ENCODE measurements around the gene SLC35F3.

The SLC35F3 gene

DNA sequence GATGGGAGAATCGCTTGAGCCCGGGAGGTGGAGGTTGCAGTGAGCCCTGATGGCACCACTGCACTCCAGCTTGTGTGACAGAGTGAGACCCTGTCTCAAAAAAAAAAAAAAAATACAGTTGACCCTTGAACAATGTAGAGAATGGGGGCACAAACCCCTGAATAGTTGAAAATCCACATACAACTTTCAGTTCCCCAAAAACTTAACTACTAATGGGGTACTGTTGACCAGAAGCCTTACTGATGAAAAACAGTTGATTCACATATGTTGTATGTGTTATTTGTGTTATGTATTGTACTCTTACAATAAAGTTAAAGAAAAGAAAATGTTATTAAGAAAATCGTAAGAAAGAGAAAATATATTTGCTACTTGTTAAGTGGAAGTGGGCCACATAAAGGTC, 417.6 kb downstream of the SLC35F3 start:
- peaks cover 0 to 27% (median 0%) of the 10 kb centered on the region in 3 experiments for H3K27me3 ChIP-seq (ENCODE audit: control insufficient read depth in 3 of 3, insufficient read depth in 3 of 3, low read depth in 1 of 3, low read length in 3 of 3)

DNA sequence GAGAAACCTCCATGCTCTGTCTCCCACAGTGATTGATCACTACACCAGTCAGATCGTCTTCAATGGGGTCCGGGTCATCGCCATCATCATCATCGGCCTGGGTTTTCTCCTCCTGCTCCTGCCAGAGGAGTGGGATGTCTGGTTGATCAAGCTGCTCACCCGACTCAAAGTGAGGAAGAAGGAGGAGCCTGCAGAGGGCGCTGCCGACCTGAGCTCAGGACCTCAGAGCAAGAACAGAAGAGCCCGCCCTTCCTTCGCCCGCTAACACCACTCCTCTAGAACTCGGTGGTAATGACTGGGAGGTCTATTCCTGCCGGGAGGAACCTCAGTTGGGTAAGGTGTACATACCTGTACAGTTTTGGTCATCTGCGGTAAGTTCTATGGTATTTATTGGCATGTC, 418.5 kb downstream of the SLC35F3 start:
- Histone ChIP-seq H3K79me1 (ENCODE audit: low read depth, low read length) (no peaks in the 10 kb centered on the region), H4K91ac (ENCODE audit: low read depth, low read length, poor library complexity) (no peak overlapping the region), H3K18ac (ENCODE audit: low read length) (no peak overlapping the region), H3K4me1 (ENCODE audit: control insufficient read depth in 2 of 2, insufficient read depth in 1 of 2, low read depth in 1 of 2, low read length in 2 of 2) (peaks cover 0 to 2% of the 10 kb centered on the region in 2 donors), H3K4me2 (ENCODE audit: insufficient read depth, low read length, poor library complexity, severe bottlenecking) (no peak overlapping the region), H3K27ac (replicated peaks; ENCODE audit: low read length) (no peak overlapping the region), H3K36me3 (replicated peaks in 1 of 2; ENCODE audit: control insufficient read depth in 2 of 2, insufficient read depth in 2 of 2, low read length in 2 of 2) (no peaks in the 10 kb centered on the region), H2AFZ (ENCODE audit: low read length) (no peak overlapping the region), H3K4ac (ENCODE audit: low read length) (no peak overlapping the region), H2BK15ac (ENCODE audit: low read length) (no peak overlapping the region), H3K4me3 (ENCODE audit: low read length in 2 of 2) (peak overlapping the region in 1 of 2 donors; percentile 8), H3K14ac (ENCODE audit: low read length) (no peak overlapping the region), H3K23ac (ENCODE audit: low read depth, low read length, poor library complexity) (no peak overlapping the region), H3K9me3 (replicated peaks in 1 of 2; ENCODE audit: control insufficient read depth in 2 of 2, insufficient read depth in 1 of 2, low read depth in 1 of 2, low read length in 2 of 2) (no peaks in the 10 kb centered on the region), H2BK12ac (ENCODE audit: low read length) (no peak overlapping the region), H4K8ac (ENCODE audit: low read depth, low read length) (no peak overlapping the region), H2BK5ac (ENCODE audit: low read length) (no peak overlapping the region), H2AK5ac (ENCODE audit: low read depth, low read length) (no peak overlapping the region), H2BK120ac (ENCODE audit: low read depth, low read length) (no peak overlapping the region), H3K9ac (ENCODE audit: low read depth, low read length, poor library complexity) (no peak overlapping the region), H3K27me3 (ENCODE audit: control insufficient read depth in 3 of 3, insufficient read depth in 3 of 3, low read depth in 1 of 3, low read length in 3 of 3) (peaks cover 0 to 31% (median 0%) of the 10 kb centered on the region in 3 experiments)
- WGBS, 2 donors (ENCODE audit: extremely low coverage in 2 of 2, insufficient read length in 2 of 2, insufficient replicate concordance in 1 of 2), result no CpG with 5 or more reads among the region's 13 CpGs
- DNase-seq (ENCODE audit: low spot score), result peak; percentile 24

More for the DNA sequence above, 417.6 kb downstream of the SLC35F3 start:
- Histone ChIP-seq H3K9ac (ENCODE audit: low read depth, low read length, poor library complexity) (no peak overlapping the region), H2BK5ac (ENCODE audit: low read length) (no peak overlapping the region), H3K14ac (ENCODE audit: low read length) (no peak overlapping the region), H3K4ac (ENCODE audit: low read length) (no peak overlapping the region), H4K8ac (ENCODE audit: low read depth, low read length) (no peak overlapping the region), H2BK15ac (ENCODE audit: low read length) (no peak overlapping the region), H2BK120ac (ENCODE audit: low read depth, low read length) (no peak overlapping the region), H2AK5ac (ENCODE audit: low read depth, low read length) (no peak overlapping the region), H3K4me1 (ENCODE audit: control insufficient read depth in 2 of 2, insufficient read depth in 1 of 2, low read depth in 1 of 2, low read length in 2 of 2) (peaks cover 0 to 2% of the 10 kb centered on the region in 2 donors), H3K27ac (replicated peaks; ENCODE audit: low read length) (no peak overlapping the region), H2BK12ac (ENCODE audit: low read length) (no peak overlapping the region), H3K9me3 (replicated peaks in 1 of 2; ENCODE audit: control insufficient read depth in 2 of 2, insufficient read depth in 1 of 2, low read depth in 1 of 2, low read length in 2 of 2) (no peaks in the 10 kb centered on the region), H4K91ac (ENCODE audit: low read depth, low read length, poor library complexity) (no peak overlapping the region), H3K79me1 (ENCODE audit: low read depth, low read length) (no peaks in the 10 kb centered on the region), H2AFZ (ENCODE audit: low read length) (no peak overlapping the region), H3K18ac (ENCODE audit: low read length) (no peak overlapping the region), H3K4me3 (ENCODE audit: low read length in 2 of 2) (no peak overlapping the region), H3K23ac (ENCODE audit: low read depth, low read length, poor library complexity) (no peak overlapping the region), H3K36me3 (replicated peaks in 1 of 2; ENCODE audit: control insufficient read depth in 2 of 2, insufficient read depth in 2 of 2, low read length in 2 of 2) (no peaks in the 10 kb centered on the region), H3K4me2 (ENCODE audit: insufficient read depth, low read length, poor library complexity, severe bottlenecking) (no peak overlapping the region)
- DNase-seq (ENCODE audit: low spot score), result no peak
- no CpG with 5 or more reads among the region's 3 CpGs for WGBS, 2 donors (ENCODE audit: extremely low coverage in 2 of 2, insufficient read length in 2 of 2, insufficient replicate concordance in 1 of 2)

- H3K27ac ChIP-seq (replicated peaks; ENCODE audit: low read length), result no peak overlapping the region
- H2AFZ ChIP-seq (ENCODE audit: low read length), result no peak overlapping the region
- no CpG with 5 or more reads among the region's 6 CpGs for WGBS, 2 donors (ENCODE audit: extremely low coverage in 2 of 2, insufficient read length in 2 of 2, insufficient replicate concordance in 1 of 2)
- H3K9ac ChIP-seq (ENCODE audit: low read depth, low read length, poor library complexity), result no peak overlapping the region
- no peaks in the 10 kb centered on the region for H3K36me3 ChIP-seq (replicated peaks in 1 of 2; ENCODE audit: control insufficient read depth in 2 of 2, insufficient read depth in 2 of 2, low read length in 2 of 2)
- peaks cover 0 to 35% (median 0%) of the 10 kb centered on the region in 3 experiments for H3K27me3 ChIP-seq (ENCODE audit: control insufficient read depth in 3 of 3, insufficient read depth in 3 of 3, low read depth in 1 of 3, low read length in 3 of 3)
- H2AK5ac ChIP-seq (ENCODE audit: low read depth, low read length), result no peak overlapping the region
- no peak overlapping the region for H2BK120ac ChIP-seq (ENCODE audit: low read depth, low read length)
- no peak overlapping the region for H3K23ac ChIP-seq (ENCODE audit: low read depth, low read length, poor library complexity)
- H3K4me2 ChIP-seq (ENCODE audit: insufficient read depth, low read length, poor library complexity, severe bottlenecking), result no peak overlapping the region
- H2BK5ac ChIP-seq (ENCODE audit: low read length), result no peak overlapping the region
- H3K9me3 ChIP-seq (replicated peaks in 1 of 2; ENCODE audit: control insufficient read depth in 2 of 2, insufficient read depth in 1 of 2, low read depth in 1 of 2, low read length in 2 of 2), result no peaks in the 10 kb centered on the region
- H4K91ac ChIP-seq (ENCODE audit: low read depth, low read length, poor library complexity), result no peak overlapping the region
- no peak overlapping the region for H3K18ac ChIP-seq (ENCODE audit: low read length)
- DNase-seq (ENCODE audit: low spot score), result no peak
- no peak overlapping the region for H2BK15ac ChIP-seq (ENCODE audit: low read length)
- H3K4me3 ChIP-seq (ENCODE audit: low read length in 2 of 2), result peak overlapping the region in 1 of 2 donors; percentile 35
- no peak overlapping the region for H4K8ac ChIP-seq (ENCODE audit: low read depth, low read length)
- H2BK12ac ChIP-seq (ENCODE audit: low read length), result no peak overlapping the region
- H3K79me1 ChIP-seq (ENCODE audit: low read depth, low read length), result no peaks in the 10 kb centered on the region
- H3K4ac ChIP-seq (ENCODE audit: low read length), result no peak overlapping the region
- no peak overlapping the region for H3K14ac ChIP-seq (ENCODE audit: low read length)
- peaks cover 0 to 3% of the 10 kb centered on the region in 2 donors for H3K4me1 ChIP-seq (ENCODE audit: control insufficient read depth in 2 of 2, insufficient read depth in 1 of 2, low read depth in 1 of 2, low read length in 2 of 2)
Observed at GRCh38 chr1:234324821-234325220, 420.3 kb downstream of the SLC35F3 start.

GRCh38 chr1:234325878-234326496, 421.5 kb downstream of the SLC35F3 start:
- Histone ChIP-seq H3K4me1 (ENCODE audit: control insufficient read depth in 2 of 2, insufficient read depth in 1 of 2, low read depth in 1 of 2, low read length in 2 of 2) (peaks cover 0 to 3% of the 10 kb centered on the region in 2 donors), H3K27ac (replicated peaks; ENCODE audit: low read length) (no peak overlapping the region), H3K4me2 (ENCODE audit: insufficient read depth, low read length, poor library complexity, severe bottlenecking) (no peak overlapping the region), H3K18ac (ENCODE audit: low read length) (no peak overlapping the region), H3K79me1 (ENCODE audit: low read depth, low read length) (no peaks in the 10 kb centered on the region), H2AFZ (ENCODE audit: low read length) (peak overlapping the region; percentile 77), H4K8ac (ENCODE audit: low read depth, low read length) (no peak overlapping the region), H3K9ac (ENCODE audit: low read depth, low read length, poor library complexity) (no peak overlapping the region), H3K27me3 (ENCODE audit: control insufficient read depth in 3 of 3, insufficient read depth in 3 of 3, low read depth in 1 of 3, low read length in 3 of 3) (peaks cover 0 to 35% (median 0%) of the 10 kb centered on the region in 3 experiments), H2BK5ac (ENCODE audit: low read length) (no peak overlapping the region), H2BK12ac (ENCODE audit: low read length) (no peak overlapping the region), H3K9me3 (replicated peaks in 1 of 2; ENCODE audit: control insufficient read depth in 2 of 2, insufficient read depth in 1 of 2, low read depth in 1 of 2, low read length in 2 of 2) (no peaks in the 10 kb centered on the region), H3K4me3 (ENCODE audit: low read length in 2 of 2) (no peak overlapping the region), H4K91ac (ENCODE audit: low read depth, low read length, poor library complexity) (no peak overlapping the region), H2AK5ac (ENCODE audit: low read depth, low read length) (no peak overlapping the region), H3K36me3 (replicated peaks in 1 of 2; ENCODE audit: control insufficient read depth in 2 of 2, insufficient read depth in 2 of 2, low read length in 2 of 2) (no peaks in the 10 kb centered on the region), H2BK15ac (ENCODE audit: low read length) (no peak overlapping the region), H2BK120ac (ENCODE audit: low read depth, low read length) (no peak overlapping the region), H3K14ac (ENCODE audit: low read length) (no peak overlapping the region), H3K4ac (ENCODE audit: low read length) (no peak overlapping the region), H3K23ac (ENCODE audit: low read depth, low read length, poor library complexity) (no peak overlapping the region)
- no peak for DNase-seq (ENCODE audit: low spot score)
- WGBS, 2 donors (ENCODE audit: extremely low coverage in 2 of 2, insufficient read length in 2 of 2, insufficient replicate concordance in 1 of 2), result no CpG with 5 or more reads among the region's 7 CpGs

All from neuronal stem cell (in vitro differentiated cells).